Measurements from ENCODE around the gene VRK2.
"Not testable (repeated sequence)": the region's sequence is repeated elsewhere in the genome, so short reads cannot be mapped to it uniquely, and the experiment has no call there.

The VRK2 gene

DNA sequence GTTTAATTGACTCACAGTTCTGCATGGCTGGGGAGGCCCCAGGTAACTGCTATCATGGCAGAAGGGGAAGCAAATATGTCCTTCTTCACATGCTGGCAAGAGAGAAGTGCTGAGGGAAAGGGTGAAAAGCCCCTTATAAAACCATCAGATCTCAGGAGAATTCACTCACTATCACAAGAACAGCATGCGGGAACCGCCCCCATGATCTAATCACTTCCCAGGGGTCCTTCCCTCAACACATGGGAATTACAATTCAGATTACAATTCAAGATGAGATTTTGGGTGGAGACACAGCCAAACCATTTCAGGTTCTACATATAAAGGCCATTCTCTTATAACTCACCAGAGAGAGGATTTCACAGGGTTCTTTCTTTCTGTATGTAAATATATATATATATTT lies 62.9 kb downstream of the VRK2 start:
- DNase-seq (ENCODE audit: low spot score) = no peak
- TF ChIP-seq, protein P1, sequence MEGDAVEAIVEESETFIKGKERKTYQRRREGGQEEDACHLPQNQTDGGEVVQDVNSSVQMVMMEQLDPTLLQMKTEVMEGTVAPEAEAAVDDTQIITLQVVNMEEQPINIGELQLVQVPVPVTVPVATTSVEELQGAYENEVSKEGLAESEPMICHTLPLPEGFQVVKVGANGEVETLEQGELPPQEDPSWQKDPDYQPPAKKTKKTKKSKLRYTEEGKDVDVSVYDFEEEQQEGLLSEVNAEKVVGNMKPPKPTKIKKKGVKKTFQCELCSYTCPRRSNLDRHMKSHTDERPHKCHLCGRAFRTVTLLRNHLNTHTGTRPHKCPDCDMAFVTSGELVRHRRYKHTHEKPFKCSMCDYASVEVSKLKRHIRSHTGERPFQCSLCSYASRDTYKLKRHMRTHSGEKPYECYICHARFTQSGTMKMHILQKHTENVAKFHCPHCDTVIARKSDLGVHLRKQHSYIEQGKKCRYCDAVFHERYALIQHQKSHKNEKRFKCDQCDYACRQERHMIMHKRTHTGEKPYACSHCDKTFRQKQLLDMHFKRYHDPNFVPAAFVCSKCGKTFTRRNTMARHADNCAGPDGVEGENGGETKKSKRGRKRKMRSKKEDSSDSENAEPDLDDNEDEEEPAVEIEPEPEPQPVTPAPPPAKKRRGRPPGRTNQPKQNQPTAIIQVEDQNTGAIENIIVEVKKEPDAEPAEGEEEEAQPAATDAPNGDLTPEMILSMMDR (IDR thresholded peaks at IDR 0.05; ENCODE audit: extremely low read depth, missing control alignments) = no peak

DNA sequence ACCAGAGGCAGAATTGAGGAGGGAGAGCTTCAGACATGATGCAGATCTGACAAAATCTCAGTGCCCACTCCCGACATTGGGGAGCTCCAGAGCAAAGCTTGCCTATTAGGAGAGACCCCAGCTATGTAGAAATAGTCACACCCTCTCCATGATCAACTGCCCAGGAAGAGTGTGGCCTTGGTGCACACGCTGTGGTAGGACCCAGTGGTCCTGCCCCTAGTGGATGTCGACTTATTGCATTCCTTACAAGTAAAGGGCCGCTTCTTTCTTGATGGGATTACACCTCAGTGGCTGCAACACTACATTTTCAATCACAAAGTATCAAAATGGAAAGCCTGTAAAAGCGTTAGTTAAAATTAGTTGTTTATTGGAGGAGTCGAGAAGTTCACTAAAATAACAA lies 64.2 kb downstream of the VRK2 start:
- TF ChIP-seq, protein P1 (IDR thresholded peaks at IDR 0.05; ENCODE audit: extremely low read depth, missing control alignments) = no peak
- DNase-seq (ENCODE audit: low spot score) = no peak

DNA sequence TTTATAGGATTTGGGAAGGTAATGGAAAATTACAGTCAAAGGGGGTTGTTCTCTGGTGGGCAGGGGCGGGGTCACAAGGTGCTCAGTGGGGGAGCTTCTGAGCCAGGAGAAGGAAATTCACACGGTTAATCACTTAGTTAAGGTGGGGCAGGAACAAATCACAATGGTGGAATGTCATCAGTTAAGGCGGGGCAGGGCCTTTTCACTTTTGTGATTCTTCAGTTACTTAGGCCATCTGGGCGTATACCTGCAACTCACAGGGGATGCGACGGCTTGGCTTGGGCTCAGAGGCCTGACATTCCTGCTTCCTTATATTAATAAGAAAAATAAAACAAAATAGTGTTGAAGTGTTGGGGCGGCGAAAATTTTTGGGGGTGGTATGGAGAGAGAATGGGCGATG lies 67.0 kb downstream of the VRK2 start:
- DNase-seq (ENCODE audit: low spot score) = not testable (repeated sequence)

DNA sequence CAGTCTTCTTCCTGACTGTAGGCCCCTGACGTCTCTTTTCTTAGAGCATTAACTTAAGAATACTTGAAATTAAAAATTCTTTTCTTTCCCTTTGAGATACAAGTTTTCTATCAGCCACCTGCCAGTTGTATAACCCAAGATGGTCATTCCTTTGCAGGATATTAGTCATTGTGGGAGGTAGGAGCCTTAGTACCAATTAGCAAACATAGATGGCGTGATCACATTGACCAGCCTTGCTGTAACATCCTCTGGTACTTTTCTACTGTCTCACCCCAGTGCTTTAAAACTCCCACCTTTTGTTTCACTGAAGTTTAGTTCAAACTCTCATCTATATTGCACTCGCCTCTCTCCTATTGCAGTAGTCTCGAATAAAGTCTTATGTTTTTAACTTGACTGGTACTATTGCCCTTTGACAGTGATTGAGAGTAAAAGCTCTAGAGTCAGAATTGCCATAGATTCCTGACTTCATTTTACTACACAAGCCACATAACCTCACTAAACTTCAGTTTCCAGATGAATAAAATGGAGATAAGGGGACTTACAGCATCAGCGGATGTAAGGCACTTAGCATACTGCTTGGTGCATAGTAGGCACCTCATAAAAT lies 74.1 kb downstream of the VRK2 start:
- no peak for DNase-seq (ENCODE audit: low spot score)
- TF ChIP-seq, protein P1 (IDR thresholded peaks at IDR 0.05; ENCODE audit: extremely low read depth, missing control alignments) = no peak

DNA sequence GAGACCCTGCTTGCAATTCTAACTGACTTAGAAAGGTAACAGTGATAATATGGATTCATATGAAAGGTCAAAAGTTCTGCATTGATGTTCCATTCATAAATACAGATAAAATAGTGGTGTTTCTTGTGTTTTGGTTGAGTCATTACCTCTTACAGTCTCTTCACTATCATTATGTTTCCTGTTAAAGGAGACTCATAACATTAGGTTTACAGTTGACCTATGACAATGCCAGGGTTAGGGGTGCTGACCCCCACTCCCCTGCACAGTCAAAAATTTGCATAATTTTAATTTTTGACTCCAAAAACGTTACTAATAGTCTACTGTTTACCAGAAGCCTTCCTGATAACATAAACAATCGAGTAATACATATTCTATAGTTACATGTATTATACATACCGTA lies 75.4 kb downstream of the VRK2 start:
- TF ChIP-seq, protein P1 (IDR thresholded peaks at IDR 0.05; ENCODE audit: extremely low read depth, missing control alignments) = no peak
- DNase-seq (ENCODE audit: low spot score) = no peak

DNA sequence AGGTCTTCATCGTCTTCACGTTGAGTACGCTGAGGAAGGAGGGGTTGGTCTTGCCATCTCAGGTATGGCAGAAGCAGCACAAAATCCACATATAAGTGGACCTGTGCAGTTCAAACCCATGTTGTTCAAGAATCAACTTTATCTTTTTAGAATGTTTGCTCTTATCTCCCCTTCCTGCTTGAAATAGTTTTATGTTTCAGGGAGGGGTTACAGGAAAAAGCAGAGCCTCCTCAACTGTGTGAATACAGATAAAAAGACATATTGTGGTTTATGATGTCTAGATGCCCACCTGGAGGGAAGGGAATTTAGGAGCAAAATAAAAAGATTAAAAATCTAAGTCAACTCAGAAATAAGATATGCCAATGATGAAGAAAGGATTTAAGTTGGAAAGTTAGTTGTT lies 75.9 kb downstream of the VRK2 start:
- no peak for DNase-seq (ENCODE audit: low spot score)

DNA sequence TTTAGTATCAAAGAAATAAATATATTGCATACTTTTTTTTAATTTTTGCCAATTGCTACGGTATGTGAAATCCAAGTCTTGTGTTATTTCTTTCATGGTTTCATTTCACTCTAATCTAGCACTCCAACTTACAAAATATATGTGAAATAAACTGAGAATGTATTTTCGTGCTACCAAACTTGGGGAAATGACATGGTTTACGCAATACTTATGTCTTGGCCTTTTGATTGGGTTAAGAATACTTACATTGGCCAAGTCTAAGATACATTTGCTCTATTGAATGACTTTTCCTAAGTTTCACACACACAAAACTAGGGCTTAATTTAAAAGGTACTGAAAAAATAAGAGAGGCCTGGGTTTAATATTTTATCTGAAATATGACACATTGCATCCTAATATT lies 80.5 kb downstream of the VRK2 start:
- TF ChIP-seq, protein P1 (IDR thresholded peaks at IDR 0.05; ENCODE audit: extremely low read depth, missing control alignments) = no peak
- DNase-seq (ENCODE audit: low spot score) = no peak

More for the DNA sequence above, 75.9 kb downstream of the VRK2 start:
- TF ChIP-seq, protein P1 (IDR thresholded peaks at IDR 0.05; ENCODE audit: extremely low read depth, missing control alignments) = no peak

DNA sequence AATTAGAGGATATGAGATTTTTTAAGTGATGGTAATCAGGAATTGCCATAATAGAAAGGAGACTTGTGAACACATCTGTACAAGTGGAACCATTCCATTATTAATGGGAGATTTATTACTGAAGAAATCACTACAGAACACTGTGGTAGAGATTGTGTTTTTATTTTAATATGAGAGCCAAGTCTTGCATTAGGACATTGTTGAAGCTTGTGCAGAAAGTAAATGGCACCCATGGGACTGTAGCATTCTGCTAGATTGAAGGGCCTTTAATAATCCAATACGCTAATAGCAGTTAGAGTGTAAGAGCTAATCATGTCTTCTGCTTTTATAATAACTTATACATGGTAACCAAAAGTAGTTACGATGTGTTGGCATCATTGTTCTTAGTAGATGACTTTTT lies 83.6 kb downstream of the VRK2 start:
- DNase-seq (ENCODE audit: low spot score) = no peak
- TF ChIP-seq, protein P1 (IDR thresholded peaks at IDR 0.05; ENCODE audit: extremely low read depth, missing control alignments) = no peak
